HEK293 (cell line): ENCODE measurements around the gene C1orf115.

Experiments
- CTCF ChIA-PET: fragments of 350-600 bp; formaldehyde crosslinking; extraction: SDS; loops from one replicate; lab custom pipeline; 2021; ENCODE audit warnings: antibody characterized with exemption; lab: Yijun Ruan, JAX
- POLR2A ChIA-PET: fragments of 300-600 bp; formaldehyde crosslinking; extraction: SDS; loops from one replicate; lab custom pipeline; 2020; ENCODE audit warnings: antibody characterized with exemption, inconsistent platforms; lab: Yijun Ruan, JAX
- H3K27ac ChIP-seq: fragments of 200-500 bp; sonication (Bioruptor generic); 2 replicates; pipeline ENCODE4 v1.5.1; 2014; ENCODE audit warnings: low read depth, low read length, control low read depth, inconsistent platforms; ENCODE audit errors: extremely low read depth
- H3K36me3 ChIP-seq, 2 experiments: fragments of 200-500 bp in 1 of 2; sonication (Bioruptor generic) in 1 of 2; 1 replicate in 1 of 2; 2 replicates in 1 of 2; pipeline ENCODE4 v1.5.1; 2014 to 2017; ENCODE audit warnings: inconsistent platforms in 2 of 2, low read length in 2 of 2; ENCODE audit not compliant: control insufficient read depth in 2 of 2, insufficient read depth in 1 of 2
- H3K4me1 ChIP-seq: fragments of 200-500 bp; sonication (Bioruptor generic); 2 replicates; pipeline ENCODE4 v1.5.1; 2014; ENCODE audit warnings: mild to moderate bottlenecking, low read length, inconsistent platforms; ENCODE audit not compliant: control insufficient read depth, insufficient read depth
- H3K4me3 ChIP-seq: 2 replicates; pipeline ENCODE4 v1.5.1; 2011; ENCODE audit warnings: low read depth, mild to moderate bottlenecking, control low read depth, low read length, moderate library complexity
- H3K9me3 ChIP-seq: fragments of 200-500 bp; sonication (Bioruptor generic); 2 replicates; pipeline ENCODE4 v1.5.1; 2014; ENCODE audit warnings: low read depth, low read length, inconsistent platforms; ENCODE audit not compliant: control insufficient read depth, insufficient read depth
- GFI1B ChIP-seq: fragments of 450-650 bp; formaldehyde crosslinking; IDR thresholded peaks from 2 replicates; pipeline ENCODE4 v1.5.1; 2016; ENCODE audit warnings: missing biosample characterization, missing genetic modification characterization
- KLF9 ChIP-seq: fragments of 450-650 bp; formaldehyde crosslinking; IDR thresholded peaks from 2 replicates; pipeline ENCODE4 v1.5.1; 2016; ENCODE audit warnings: missing biosample characterization, missing genetic modification characterization, low read depth
- TCF7L2 ChIP-seq: IDR thresholded peaks from 2 replicates; pipeline ENCODE4 v1.6.1; 2011; ENCODE audit warnings: low read depth, mild to moderate bottlenecking, inconsistent platforms, low read length, moderate library complexity, borderline replicate concordance
- ZBTB26 ChIP-seq: fragments of 450-650 bp; formaldehyde crosslinking; optimal IDR thresholded peaks from 2 replicates; pipeline ENCODE3; 2016; ENCODE audit warnings: missing biosample characterization, mild to moderate bottlenecking, missing genetic modification characterization
- ZBTB48 ChIP-seq: fragments of 450-650 bp; formaldehyde crosslinking; IDR thresholded peaks from 2 replicates; pipeline ENCODE4 v1.5.1; 2016; ENCODE audit warnings: missing biosample characterization, missing genetic modification characterization
- ZEB2 ChIP-seq: fragments of 450-650 bp; formaldehyde crosslinking; IDR thresholded peaks from 2 replicates; pipeline ENCODE4 v1.5.1; 2016; ENCODE audit warnings: missing biosample characterization, missing genetic modification characterization
- ZIC2 ChIP-seq: fragments of 450-650 bp; formaldehyde crosslinking; IDR thresholded peaks from 2 replicates; pipeline ENCODE4 v1.5.1; 2016; ENCODE audit warnings: missing biosample characterization, missing genetic modification characterization
- ZNF133 ChIP-seq: fragments of 450-650 bp; formaldehyde crosslinking; IDR thresholded peaks from 2 replicates; pipeline ENCODE4 v1.5.1; 2016; ENCODE audit warnings: missing biosample characterization, missing genetic modification characterization
- ZNF146 ChIP-seq: fragments of 450-650 bp; formaldehyde crosslinking; IDR thresholded peaks from 2 replicates; pipeline ENCODE4 v1.5.1; 2016; ENCODE audit warnings: missing biosample characterization, missing genetic modification characterization
- ZNF155 ChIP-seq: fragments of 450-650 bp; formaldehyde crosslinking; IDR thresholded peaks from 2 replicates; pipeline ENCODE4 v1.5.1; 2016; ENCODE audit warnings: missing biosample characterization, missing genetic modification characterization
- ZNF16 ChIP-seq: fragments of 450-650 bp; formaldehyde crosslinking; IDR thresholded peaks from 2 replicates; pipeline ENCODE4 v1.5.1; 2016; ENCODE audit warnings: low read depth, missing biosample characterization, missing genetic modification characterization
- ZNF174 ChIP-seq: fragments of 450-650 bp; formaldehyde crosslinking; IDR thresholded peaks from 2 replicates; pipeline ENCODE4 v1.5.0; 2017; ENCODE audit warnings: missing biosample characterization, mild to moderate bottlenecking, missing genetic modification characterization
- ZNF202 ChIP-seq: fragments of 450-650 bp; formaldehyde crosslinking; IDR thresholded peaks from 2 replicates; pipeline ENCODE4 v1.5.1; 2016; ENCODE audit warnings: missing biosample characterization, missing genetic modification characterization, borderline replicate concordance
- ZNF248 ChIP-seq: fragments of 450-650 bp; formaldehyde crosslinking; IDR thresholded peaks from 2 replicates; pipeline ENCODE4 v1.5.1; 2017; ENCODE audit warnings: missing biosample characterization, missing genetic modification characterization
- ZNF335 ChIP-seq: fragments of 450-650 bp; formaldehyde crosslinking; conservative IDR thresholded peaks from 2 replicates; pipeline ENCODE4 v1.5.1; 2016; ENCODE audit warnings: missing biosample characterization, missing genetic modification characterization
- ZNF350 ChIP-seq: fragments of 450-650 bp; formaldehyde crosslinking; IDR thresholded peaks from 2 replicates; pipeline ENCODE4 v1.5.0; 2017; ENCODE audit warnings: missing biosample characterization, mild to moderate bottlenecking, missing genetic modification characterization
- ZNF37A ChIP-seq: fragments of 450-650 bp; IDR thresholded peaks from 2 replicates; pipeline ENCODE4 v1.5.1; 2018; ENCODE audit warnings: missing biosample characterization, missing genetic modification characterization
- ZNF416 ChIP-seq: fragments of 450-650 bp; formaldehyde crosslinking; IDR thresholded peaks from 2 replicates; pipeline ENCODE4 v1.5.1; 2016; ENCODE audit warnings: missing biosample characterization, missing genetic modification characterization
- ZNF473 ChIP-seq: fragments of 450-650 bp; formaldehyde crosslinking; IDR thresholded peaks from 2 replicates; pipeline ENCODE4 v1.5.1; 2017; ENCODE audit warnings: missing biosample characterization, missing genetic modification characterization
- ZNF48 ChIP-seq: fragments of 450-650 bp; formaldehyde crosslinking; IDR thresholded peaks from 2 replicates; pipeline ENCODE4 v1.5.1; 2016; ENCODE audit warnings: missing biosample characterization, missing genetic modification characterization
- ZNF510 ChIP-seq: fragments of 450-650 bp; formaldehyde crosslinking; IDR thresholded peaks from 2 replicates; pipeline ENCODE4 v1.5.1; 2018; ENCODE audit warnings: mild to moderate bottlenecking, missing genetic modification characterization, missing biosample characterization; ENCODE audit not compliant: insufficient replicate concordance
- ZNF529 ChIP-seq: fragments of 450-650 bp; formaldehyde crosslinking; IDR thresholded peaks from 2 replicates; pipeline ENCODE4 v1.5.1; 2017; ENCODE audit warnings: missing genetic modification characterization, missing biosample characterization; ENCODE audit not compliant: insufficient replicate concordance
- ZNF558 ChIP-seq: fragments of 450-650 bp; formaldehyde crosslinking; IDR thresholded peaks from 2 replicates; pipeline ENCODE4 v1.5.1; 2016; ENCODE audit warnings: missing biosample characterization, missing genetic modification characterization
- ZNF600 ChIP-seq: fragments of 450-650 bp; formaldehyde crosslinking; IDR thresholded peaks from 2 replicates; pipeline ENCODE4 v1.5.1; 2016; ENCODE audit warnings: missing biosample characterization, missing genetic modification characterization
- ZNF624 ChIP-seq: fragments of 450-650 bp; formaldehyde crosslinking; IDR thresholded peaks from 2 replicates; pipeline ENCODE4 v1.5.1; 2017; ENCODE audit warnings: missing biosample characterization, missing genetic modification characterization
- ZNF639 ChIP-seq: fragments of 450-650 bp; formaldehyde crosslinking; IDR thresholded peaks from 2 replicates; pipeline ENCODE4 v1.5.1; 2016; ENCODE audit warnings: missing biosample characterization, missing genetic modification characterization
- ZNF658 ChIP-seq: fragments of 450-650 bp; formaldehyde crosslinking; IDR thresholded peaks from 2 replicates; pipeline ENCODE4; 2016; ENCODE audit warnings: missing biosample characterization, missing genetic modification characterization
- ZNF704 ChIP-seq: fragments of 450-650 bp; formaldehyde crosslinking; IDR thresholded peaks from 2 replicates; pipeline ENCODE4 v1.5.1; 2016; ENCODE audit warnings: missing biosample characterization, missing genetic modification characterization
- ZNF791 ChIP-seq: fragments of 450-650 bp; formaldehyde crosslinking; IDR thresholded peaks from 2 replicates; pipeline ENCODE4 v1.5.1; 2016; ENCODE audit warnings: missing biosample characterization, missing genetic modification characterization
- ZNF792 ChIP-seq: fragments of 450-650 bp; formaldehyde crosslinking; IDR thresholded peaks from 2 replicates; pipeline ENCODE4 v1.5.1; 2016; ENCODE audit warnings: missing biosample characterization, missing genetic modification characterization
- ZNF837 ChIP-seq: fragments of 450-650 bp; formaldehyde crosslinking; IDR thresholded peaks from 2 replicates; pipeline ENCODE4 v1.5.1; 2016; ENCODE audit warnings: missing biosample characterization, missing genetic modification characterization

C1orf115 gene

GRCh38 chr1:220741825-220742224 lies 51.7 kb downstream of the C1orf115 start:
- Histone ChIP-seq H3K36me3 (no peaks in the 10 kb centered on the region), H3K9me3 (no peaks in the 10 kb centered on the region), H3K27ac (no peak overlapping the region), H3K4me3 (no peak overlapping the region), H3K4me1 (no peaks in the 10 kb centered on the region)
- CTCF ChIA-PET: interaction anchor here (1.1 to 1.3 kb wide), 2 partner anchors 9 to 16 kb away, joined by 5 to 9 read pairs; no protein-coding TSS in a partner anchor
- TF ChIP-seq ZBTB48 (no peak), ZNF16 (tag by site-specific recombination) (no peak), ZNF658 (tag by site-specific recombination) (no peak), ZNF335 (tag by site-specific recombination) (no peak)
- TF ChIP-seq, all 188 proteins: peak for 0
- POLR2A ChIA-PET: no interaction called here

- no peaks in the 10 kb centered on the region for H3K9me3 ChIP-seq
- no peak overlapping the region for H3K4me3 ChIP-seq
- no peaks in the 10 kb centered on the region for H3K36me3 ChIP-seq
- TF ChIP-seq ZNF202 (tag by site-specific recombination) (no peak), GFI1B (tag by site-specific recombination) (no peak), ZBTB26 (tag by site-specific recombination) (no peak), KLF9 (tag by site-specific recombination) (no peak), ZNF624 (tag by site-specific recombination) (no peak), ZNF837 (tag by site-specific recombination) (no peak), ZNF473 (tag by site-specific recombination) (no peak), ZNF37A (tag by site-specific recombination) (no peak), ZNF155 (tag by site-specific recombination) (no peak), ZNF558 (tag by site-specific recombination) (no peak), ZNF510 (tag by site-specific recombination) (no peak), ZNF248 (tag by site-specific recombination) (no peak), ZNF529 (tag by site-specific recombination) (no peak), ZNF704 (no peak), ZNF146 (tag by site-specific recombination) (no peak), ZNF350 (tag by site-specific recombination) (no peak)
- TF ChIP-seq, all 188 proteins: peak for 0
- ChIA-PET CTCF (interaction anchor here (0.5 to 1.9 kb wide), 3 partner anchors 9 to 19 kb away, joined by 3 to 8 read pairs (median 5); no protein-coding TSS in a partner anchor), POLR2A (no interaction called here)
- no peak overlapping the region for H3K27ac ChIP-seq
- H3K4me1 ChIP-seq: 0 out of 2 replicates have a peak, but pooled peaks cover under 1% of the 10 kb centered on the region
Observed at GRCh38 chr1:220742520-220742919, 52.4 kb downstream of the C1orf115 start.

GRCh38 chr1:220746851-220747250 lies 56.7 kb downstream of the C1orf115 start:
- Histone ChIP-seq H3K36me3 (no peaks in the 10 kb centered on the region), H3K9me3 (no peaks in the 10 kb centered on the region), H3K27ac (no peak overlapping the region), H3K4me3 (no peak overlapping the region), H3K4me1 (0 out of 2 replicates have a peak, but pooled peaks cover 10% of the 10 kb centered on the region)
- CTCF ChIA-PET: interaction anchor here (0.5 to 5.1 kb wide), 3 partner anchors 12 to 719 kb away, joined by 4 to 32 read pairs (median 12); no protein-coding TSS in a partner anchor
- POLR2A ChIA-PET: interaction anchor here (2.8 kb wide), 1 partner anchor 14 kb away, joined by 19 read pairs; no protein-coding TSS in a partner anchor
- TF ChIP-seq ZNF639 (tag by site-specific recombination): no peak
- TF ChIP-seq ZNF600: 0 out of 2 replicates have a peak, but pooled peaks have one; percentile 15
- TF ChIP-seq ZNF792 (tag by site-specific recombination): no peak
- no peak for TF ChIP-seq ZNF791
- TF ChIP-seq ZEB2: no peak
- TF ChIP-seq ZNF174 (tag by site-specific recombination): no peak
- no peak for TF ChIP-seq TCF7L2
- no peak for TF ChIP-seq ZNF529 (tag by site-specific recombination)
- no peak for TF ChIP-seq ZNF133
- no peak for TF ChIP-seq ZNF416 (tag by site-specific recombination)
- TF ChIP-seq ZIC2 (tag by site-specific recombination): no peak
- no peak for TF ChIP-seq ZNF48 (tag by site-specific recombination)
